WI38 (cell line): ENCODE data around the gene SLC6A15.

Source experiments
- H3K4me3 ChIP-seq: 2 replicates; pipeline ENCODE4 v1.5.1; 2011; ENCODE audit warnings: low read depth, mild to moderate bottlenecking, control low read depth, low read length
- CTCF ChIP-seq: IDR thresholded peaks from 2 replicates; pipeline ENCODE4 v1.5.1; 2012; ENCODE audit warnings: low read depth, mild to moderate bottlenecking, control low read depth, low read length

SLC6A15 gene

GRCh38 chr12:84910549-84911241, 1.9 kb downstream of the SLC6A15 start:
- H3K4me3 ChIP-seq: peak overlapping the region; percentile 51
- TF ChIP-seq CTCF: no peak

GRCh38 chr12:84904051-84904450, 8.5 kb downstream of the SLC6A15 start:
- no peak overlapping the region for H3K4me3 ChIP-seq
- TF ChIP-seq CTCF: no peak

- no peak for TF ChIP-seq CTCF
- H3K4me3 ChIP-seq: no peak overlapping the region
Observed at GRCh38 chr12:84891106-84891838, 21.3 kb downstream of the SLC6A15 start.

GRCh38 chr12:84889818-84890217, 22.8 kb downstream of the SLC6A15 start:
- TF ChIP-seq CTCF: no peak

GRCh38 chr12:84888861-84889260, 23.7 kb downstream of the SLC6A15 start:
- no peak for TF ChIP-seq CTCF

More at GRCh38 chr12:84889818-84890217, 22.8 kb downstream of the SLC6A15 start:
- no peak overlapping the region for H3K4me3 ChIP-seq

GRCh38 chr12:84877340-84877739, 35.3 kb downstream of the SLC6A15 start:
- no peak for TF ChIP-seq CTCF

More at GRCh38 chr12:84888861-84889260, 23.7 kb downstream of the SLC6A15 start:
- no peak overlapping the region for H3K4me3 ChIP-seq

GRCh38 chr12:84875241-84875640, 37.4 kb downstream of the SLC6A15 start:
- no peak overlapping the region for H3K4me3 ChIP-seq
- no peak for TF ChIP-seq CTCF

More at GRCh38 chr12:84877340-84877739, 35.3 kb downstream of the SLC6A15 start:
- no peak overlapping the region for H3K4me3 ChIP-seq
